HG03432 (cell line): ENCODE measurements around the gene TSHZ2.
"Not testable (repeated sequence)": the region's sequence is repeated elsewhere in the genome, so short reads cannot be mapped to it uniquely, and the experiment has no call there.

Experiments
- ATAC-seq: cut with Tn5 transposase; IDR thresholded peaks from one replicate; pipeline ENCODE4 v1.9.1; 2021; ENCODE audit warnings: mild to moderate bottlenecking, moderate library complexity; ENCODE audit not compliant: unreplicated experiment

The TSHZ2 gene

DNA sequence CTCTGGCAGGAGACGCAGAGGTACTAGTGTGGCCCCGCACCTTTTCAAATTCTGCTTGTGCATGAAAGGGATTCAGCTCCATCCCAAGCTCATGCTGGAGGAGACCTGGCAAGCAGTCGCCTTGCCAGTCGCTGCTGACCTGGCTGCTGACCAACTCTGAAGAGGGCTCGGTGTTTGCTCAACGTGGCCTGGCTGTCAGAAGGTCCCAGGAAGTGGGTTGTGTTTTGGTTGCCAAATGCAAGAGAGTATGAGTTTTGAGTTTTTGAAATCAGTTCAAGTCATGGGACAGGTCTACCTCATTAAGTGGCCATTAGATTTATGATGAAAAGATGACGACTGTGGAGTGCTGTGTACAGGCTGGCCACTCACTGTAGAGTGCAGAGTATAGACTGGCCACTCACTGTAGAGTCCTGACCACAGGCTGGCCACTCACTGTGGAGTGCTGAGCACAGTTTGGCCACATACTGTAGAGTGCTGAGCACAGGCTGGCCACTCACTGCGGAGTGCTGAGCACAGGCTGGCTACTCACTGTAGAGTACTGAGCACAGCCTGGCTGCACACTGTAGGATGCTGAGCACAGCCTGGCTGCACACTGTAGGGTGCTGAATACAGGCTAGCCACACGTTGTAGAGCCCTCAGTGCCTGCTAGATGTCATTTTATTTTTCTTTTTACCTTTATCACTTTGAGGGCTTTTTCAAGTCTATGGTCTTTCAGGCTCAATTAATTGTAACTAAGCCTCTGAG, 427.6 kb downstream of the TSHZ2 start:
- no peak for ATAC-seq

DNA sequence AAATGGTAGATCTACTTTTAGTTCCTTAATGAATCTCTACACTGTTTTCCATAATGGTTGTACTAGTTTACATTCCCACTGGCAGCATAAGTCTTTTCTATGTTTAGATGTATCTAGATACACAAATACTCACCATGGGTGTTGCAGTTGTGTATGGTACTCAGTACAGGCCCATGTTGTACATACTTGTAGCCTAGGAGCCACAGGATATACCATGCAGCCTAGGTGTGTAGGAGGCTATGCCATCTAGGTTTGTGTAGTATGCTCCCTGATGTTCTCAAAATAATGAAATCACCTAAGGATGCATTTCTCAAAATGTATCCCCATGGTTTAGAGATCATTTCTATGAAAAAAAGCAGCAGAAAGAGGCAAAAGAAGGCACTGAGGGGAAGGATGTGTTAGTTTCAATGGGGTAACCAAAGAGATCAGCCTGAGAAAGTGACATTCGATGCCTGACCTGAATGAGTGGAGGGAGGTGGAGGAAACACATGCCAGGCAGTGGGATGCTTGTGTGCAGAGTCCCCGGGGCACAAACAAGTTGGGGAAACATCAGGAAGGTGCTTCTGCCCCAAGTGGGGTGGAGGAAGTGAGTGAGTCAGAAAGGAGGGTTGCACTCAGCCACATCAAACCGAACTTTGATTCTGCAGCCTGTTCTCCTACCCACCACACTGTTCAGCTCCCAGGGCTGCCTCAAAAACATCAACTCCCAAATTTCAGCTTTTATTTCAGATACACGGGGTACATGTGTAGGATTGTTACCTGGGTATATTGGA, 430.3 kb downstream of the TSHZ2 start:
- no peak for ATAC-seq

DNA sequence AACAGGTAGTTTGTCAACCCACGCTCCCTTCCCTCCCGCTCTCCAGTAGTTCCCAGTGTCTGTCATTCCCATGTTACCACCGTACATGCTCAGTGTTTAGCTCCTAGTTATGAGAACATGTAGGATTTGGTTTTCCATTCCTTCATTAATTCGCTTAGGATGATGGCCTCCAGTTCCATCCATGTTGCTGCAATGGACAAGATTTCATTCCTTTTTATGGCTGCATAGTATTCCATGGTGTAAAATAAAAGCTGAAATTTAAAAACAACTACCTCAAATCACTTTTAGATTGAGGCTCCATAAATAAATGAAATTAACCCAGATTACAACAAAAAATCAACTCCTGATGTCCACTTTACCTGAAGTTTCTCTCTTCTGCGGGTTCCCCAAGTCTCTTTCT, 430.9 kb downstream of the TSHZ2 start:
- ATAC-seq, result no peak

DNA sequence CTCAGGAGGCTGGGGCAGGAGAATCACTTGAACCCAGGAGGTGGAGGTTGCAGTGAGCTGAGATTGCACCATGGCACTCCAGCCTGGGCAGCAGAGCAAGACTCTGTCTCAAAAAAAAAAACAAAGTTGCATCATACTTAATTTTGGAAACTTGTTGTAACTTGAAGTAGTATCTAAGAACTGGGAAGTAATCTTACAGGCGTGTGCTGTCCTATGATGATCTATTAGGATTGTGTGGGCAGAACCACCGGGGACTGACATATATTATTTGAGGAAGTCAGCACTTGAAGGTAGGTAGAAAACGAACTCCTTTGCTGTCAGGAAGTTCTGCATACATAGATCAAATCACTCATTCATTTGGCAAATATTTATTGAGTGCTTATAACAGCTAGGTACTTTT, 433.0 kb downstream of the TSHZ2 start:
- no peak for ATAC-seq

DNA sequence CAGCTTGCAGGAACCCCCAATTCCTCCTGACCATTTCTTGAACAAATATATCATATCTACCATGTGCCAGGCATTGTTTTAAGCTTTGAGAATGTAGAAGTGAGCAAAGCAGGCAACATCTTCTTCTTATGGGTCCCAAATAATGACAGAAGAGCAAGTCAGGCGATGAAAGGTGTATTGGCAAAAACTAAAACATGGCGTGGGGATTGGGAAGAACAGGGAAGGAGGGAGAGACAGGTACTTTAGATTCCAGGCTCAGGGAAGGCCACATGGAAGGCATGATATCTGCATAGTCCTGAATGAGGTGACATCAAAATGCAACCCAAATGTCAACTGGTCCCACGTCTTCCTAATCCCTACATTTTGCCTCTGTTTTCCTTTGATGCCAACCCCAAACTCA, 434.4 kb downstream of the TSHZ2 start:
- no peak for ATAC-seq

DNA sequence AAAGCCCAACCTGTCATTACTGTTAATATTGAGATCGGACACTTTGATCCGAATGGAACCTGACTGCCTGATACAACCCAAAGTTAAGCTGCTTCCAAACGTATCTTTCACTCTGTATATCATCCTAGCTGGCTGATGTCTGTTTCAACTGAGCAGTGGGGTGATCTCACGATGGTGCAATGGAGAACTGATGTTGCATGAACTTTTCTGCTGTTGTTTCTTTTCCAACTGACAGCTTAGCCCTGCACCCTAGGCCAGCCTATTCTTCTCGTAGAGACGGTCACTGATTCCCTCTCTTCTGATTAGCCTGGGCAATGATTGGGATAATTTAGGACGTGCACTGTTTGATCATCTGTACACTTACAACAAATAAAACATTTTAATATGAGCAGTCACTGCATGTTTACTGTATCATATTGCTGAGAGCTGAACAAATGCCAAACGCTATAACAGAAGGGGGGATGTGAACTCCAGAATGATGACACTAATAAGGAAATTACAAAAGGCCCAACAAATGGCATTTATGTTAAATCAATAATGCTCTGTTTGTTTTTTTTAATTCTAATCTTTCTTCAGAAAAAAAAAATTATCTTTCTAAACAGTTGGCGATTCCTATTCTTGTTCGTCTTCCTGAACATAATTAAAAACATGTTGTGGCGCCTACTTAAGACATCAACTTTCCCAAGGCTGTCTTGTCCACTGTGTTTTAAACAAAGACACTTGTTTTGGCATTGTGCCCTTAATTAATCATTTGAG, 436.7 kb downstream of the TSHZ2 start:
- ATAC-seq, result no peak

DNA sequence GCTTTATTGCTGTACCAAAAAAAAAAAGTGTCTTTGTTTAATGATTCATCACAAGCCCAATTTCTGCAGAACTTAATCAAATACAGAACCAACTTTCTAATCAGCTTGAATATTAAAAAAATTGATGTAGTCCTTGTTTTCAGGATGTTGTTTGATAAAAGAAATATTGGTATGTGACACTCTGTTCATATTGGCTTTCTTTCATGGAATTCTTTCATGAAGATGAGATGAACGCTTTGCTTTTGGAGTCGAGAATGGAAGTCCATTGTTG, 437.2 kb downstream of the TSHZ2 start:
- ATAC-seq, result no peak

DNA sequence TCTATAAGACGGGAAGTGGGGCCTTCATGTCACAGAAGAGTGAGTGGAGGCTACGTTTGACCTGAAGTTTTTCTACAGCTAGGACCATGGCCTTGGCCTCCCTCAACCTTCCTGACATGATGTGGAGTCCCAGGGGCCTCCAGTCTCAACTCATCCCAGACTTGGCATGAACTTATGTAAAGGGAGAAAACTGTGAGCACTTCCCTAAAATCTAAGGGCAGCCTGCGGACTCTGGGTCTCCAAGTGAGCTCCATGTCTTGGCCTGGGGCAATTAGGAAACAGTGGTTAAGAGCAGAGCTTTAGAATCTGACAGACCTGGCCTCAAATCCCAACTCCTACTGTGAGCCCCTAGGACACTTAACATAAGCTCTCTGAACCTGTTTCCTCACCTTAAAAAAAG, 439.0 kb downstream of the TSHZ2 start:
- no peak for ATAC-seq

DNA sequence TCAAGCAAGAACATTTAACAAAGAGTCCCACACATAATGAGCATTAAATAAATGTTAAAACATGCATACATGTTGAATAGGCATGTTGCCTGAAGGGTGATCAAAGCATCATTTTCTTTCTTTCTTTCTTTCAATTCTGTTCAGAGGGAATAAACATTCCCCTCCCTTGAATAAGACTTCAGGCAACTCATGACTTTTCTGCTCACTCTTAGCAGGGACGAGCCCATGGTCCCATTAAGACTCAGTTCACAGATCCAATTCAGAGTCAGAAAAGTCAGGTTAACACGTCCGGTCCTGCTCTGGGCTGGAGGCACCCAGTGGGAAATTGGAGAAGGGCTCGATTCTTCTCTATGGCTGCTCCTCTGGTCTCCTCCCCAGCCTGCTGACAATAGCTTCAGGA, 439.7 kb downstream of the TSHZ2 start:
- ATAC-seq, result no peak

DNA sequence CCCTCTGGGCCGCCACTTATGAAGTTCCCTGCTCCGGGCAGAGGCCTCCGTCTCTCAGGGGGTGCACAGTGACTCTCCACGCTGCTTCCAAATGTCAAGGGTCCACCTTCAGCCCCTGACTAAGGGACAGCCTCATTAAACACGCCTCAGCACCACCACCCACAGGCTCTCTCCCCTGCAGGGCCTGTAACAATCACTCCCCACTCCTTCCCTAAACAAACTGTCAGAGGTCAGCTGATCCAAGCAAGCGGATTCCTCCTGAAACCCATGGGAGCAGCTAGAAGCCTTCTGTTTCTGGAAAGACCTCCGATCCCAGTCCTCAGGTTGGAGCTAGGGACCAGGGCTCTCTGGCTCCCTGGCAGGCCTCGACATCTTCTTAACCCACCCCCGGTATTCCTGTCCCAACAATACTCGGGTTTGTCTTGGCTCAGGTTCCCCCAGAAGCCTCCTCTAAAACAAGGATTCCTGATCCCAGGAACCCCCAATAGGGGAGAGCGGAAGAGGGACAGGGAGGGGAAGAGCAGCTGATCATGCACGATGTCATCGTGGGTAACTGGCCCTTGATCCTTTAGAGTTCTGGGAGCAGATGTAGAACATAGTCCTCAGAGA, 440.5 kb downstream of the TSHZ2 start:
- no peak for ATAC-seq

DNA sequence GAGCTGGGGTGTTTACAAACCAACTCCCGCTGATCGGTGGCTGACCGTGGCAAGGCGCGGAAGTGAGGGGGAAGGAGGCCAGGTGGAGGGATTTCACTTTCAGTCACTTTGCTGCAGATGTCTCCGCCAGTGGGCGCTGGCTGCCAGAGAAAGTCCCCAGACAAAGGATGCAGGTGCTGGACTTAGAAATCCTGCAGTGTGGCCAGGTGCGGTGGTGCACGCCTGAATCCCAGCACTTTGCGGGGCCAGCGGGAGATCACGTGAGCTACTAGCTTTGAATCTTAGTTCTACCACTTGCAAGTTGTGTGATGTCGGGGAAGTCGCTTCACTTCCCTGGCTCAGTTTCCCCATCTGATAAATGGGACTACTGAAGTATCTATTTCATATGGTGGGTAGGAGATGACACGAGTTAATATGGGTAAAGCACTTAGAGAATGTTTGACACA, 441.1 kb downstream of the TSHZ2 start:
- ATAC-seq, result peak; percentile 96

DNA sequence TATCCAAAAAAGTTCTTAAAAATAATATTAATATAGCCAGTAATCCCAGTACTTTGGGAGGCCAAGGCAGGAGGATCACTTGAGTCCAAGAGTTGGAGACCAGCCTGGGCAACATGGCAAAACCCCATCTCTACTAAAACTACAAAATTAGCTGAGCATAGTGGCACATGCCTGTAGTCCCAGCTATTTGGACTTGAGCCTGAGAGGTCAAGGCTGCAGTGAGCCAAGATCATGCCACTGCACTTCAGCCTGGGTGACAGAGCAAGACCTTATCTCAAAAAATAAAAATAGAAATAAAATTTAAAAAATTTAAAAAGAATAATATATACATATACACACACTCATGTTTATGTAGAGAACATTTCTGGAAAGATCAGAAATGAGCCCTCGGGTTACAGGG, 441.7 kb downstream of the TSHZ2 start:
- ATAC-seq, result not testable (repeated sequence)

DNA sequence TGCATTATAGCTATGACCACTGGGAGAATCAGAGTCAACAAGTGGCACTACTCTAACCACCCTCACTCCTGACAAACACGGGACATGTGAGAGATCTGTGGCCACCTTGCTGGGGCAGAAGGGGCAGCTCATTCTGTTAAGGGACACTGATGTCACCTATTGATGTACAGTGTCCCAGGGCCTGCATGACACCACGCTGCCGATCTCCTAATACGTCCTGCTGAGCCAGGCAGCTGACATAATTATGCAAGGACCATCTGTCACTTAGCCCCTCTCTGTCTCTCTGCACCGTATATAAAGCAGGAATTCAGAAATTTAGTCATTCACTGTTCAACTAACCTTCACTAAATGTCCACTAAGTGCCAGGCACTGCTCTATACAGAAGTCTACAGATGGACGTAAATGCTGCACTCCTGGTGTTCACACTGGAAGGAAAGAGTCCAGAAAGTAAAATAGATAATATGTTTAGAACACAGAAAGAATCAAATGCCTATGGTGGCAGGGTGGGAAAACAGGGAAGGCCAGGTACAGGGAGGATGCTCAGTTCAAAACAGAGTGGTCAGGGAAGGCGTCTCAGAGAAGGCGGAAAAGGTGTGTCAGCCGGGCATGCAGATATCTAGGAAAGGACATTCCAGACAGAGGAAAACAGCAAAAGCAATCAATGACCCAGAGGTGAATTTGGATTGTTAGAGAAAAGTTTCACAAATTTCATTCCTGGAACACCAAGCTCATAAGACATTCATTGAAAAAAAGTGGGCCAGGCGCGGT, 447.7 kb downstream of the TSHZ2 start:
- no peak for ATAC-seq

DNA sequence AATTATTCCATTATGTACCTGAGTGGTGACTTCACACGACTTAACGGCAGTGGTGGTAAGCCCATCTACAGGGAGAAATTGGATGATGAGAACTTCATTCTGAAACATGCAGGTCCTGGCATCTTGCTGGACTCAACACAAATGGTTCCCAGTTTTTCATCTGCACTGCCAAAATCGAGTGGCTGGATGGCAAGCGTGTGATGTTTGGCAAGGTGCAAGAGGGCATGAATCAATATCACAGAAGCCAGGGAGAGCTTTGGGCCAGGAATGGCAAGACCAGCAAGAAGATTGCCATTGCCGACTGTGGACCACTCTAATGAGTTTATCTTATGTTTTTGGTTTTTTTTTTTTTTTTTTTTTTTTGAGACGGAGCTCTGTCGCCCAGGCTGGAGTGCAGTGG, 449.2 kb downstream of the TSHZ2 start:
- no peak for ATAC-seq

DNA sequence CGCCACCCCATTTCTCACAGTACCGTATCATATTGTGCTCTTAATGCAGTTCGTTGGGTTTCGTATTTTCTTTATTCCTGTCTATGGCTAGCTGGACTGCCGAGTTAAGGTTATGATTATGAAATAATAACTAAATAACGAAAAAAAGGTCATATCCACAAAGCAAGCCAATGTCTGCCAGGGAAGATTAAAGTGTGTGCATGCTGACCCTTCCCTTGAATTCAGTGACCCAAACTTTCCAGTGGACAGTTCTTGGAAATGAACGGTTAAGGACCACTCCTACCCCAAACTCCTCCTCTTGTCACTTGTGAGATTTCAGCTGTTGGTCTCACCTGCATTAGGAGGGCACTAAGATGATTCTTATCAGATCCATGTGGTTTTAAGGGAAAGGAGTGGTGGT, 449.9 kb downstream of the TSHZ2 start:
- no peak for ATAC-seq

DNA sequence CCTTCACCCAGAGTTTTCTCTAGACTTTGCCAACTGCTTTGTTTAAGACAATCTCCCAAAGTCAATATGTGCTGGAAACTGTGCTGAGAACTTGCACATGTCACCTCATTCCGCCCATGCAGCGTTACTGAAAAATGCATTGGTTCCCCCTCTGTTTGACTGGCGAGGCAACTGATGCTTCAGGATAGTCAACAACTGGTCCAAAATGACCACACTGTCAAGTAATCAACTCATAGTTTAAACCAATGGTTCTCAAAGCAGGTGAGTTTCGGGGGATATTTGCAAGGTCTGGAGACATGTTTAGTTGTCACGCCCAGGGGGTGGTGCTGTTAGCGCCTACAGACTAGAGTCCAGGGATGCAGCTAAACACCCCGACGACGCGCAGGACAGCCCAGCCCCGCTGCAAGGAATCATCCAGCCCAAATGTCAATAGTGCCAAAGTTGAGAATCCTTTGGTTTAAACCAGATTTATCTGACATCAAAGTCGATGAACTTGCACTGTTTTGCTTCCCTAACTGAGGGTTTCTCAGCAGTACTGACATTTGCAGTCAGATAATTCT, 451.5 kb downstream of the TSHZ2 start:
- ATAC-seq, result no peak

DNA sequence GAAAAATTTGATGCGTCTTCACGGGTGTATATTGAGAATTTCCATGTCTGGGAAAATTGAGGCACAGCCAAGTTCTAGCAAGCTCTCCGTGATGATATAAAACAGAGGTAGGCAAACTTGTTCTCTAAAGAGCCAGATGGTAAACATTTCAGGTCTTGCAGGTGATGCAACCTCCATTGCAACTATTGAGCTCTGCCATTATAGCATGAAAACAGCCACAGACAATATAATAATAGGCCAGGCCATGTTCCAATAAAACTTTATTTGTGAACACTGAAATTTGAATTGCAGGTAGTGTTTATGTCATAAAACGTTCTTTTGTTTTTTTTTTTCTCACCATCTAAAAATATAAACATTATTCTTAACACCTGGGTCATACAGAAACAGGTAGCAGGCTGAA, 453.3 kb downstream of the TSHZ2 start:
- ATAC-seq, result no peak

DNA sequence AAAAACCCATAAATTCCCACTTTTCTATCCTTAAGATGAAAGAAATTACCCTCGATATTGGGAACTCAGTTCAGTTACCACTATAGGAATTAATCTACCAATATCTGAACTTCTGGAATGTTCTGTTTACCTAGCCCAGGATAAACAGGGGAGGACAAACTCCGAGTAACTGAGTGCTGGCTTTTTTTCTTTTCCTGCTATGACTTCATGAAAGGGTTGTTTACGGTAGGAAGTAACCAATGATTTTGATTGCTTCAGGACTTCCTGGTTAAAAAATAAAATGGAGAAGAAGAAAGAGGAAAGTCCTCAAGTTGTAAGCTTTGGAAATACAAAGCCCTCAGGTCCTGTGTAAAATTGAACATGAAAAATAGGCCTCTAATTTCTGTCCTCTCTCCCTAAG, 453.8 kb downstream of the TSHZ2 start:
- no peak for ATAC-seq

DNA sequence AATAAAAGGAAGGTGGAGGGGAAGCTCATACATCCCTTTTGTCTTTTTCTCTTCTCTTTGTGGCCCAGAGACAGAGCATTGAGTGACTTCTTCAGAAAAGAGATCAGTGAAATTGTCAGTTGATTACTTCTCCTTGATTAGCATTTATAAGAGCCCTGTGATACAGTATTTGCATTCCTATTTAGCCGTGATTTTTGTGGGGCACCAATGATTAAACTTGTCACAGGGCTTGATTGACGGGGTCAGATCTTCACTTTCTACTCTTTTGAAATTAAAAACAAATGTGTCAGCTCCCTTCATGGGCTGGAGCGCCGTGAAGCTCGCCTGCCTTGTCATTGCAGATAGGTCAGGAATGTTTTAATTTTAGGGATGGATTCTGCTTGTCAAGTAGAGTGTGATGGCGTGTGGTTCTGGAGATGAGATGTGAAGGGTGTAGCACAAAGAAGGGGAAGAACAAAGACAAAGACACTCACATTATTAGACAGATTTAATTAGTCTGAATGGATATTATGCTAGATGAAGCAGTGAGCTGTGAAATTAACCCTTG, 454.7 kb downstream of the TSHZ2 start:
- no peak for ATAC-seq

DNA sequence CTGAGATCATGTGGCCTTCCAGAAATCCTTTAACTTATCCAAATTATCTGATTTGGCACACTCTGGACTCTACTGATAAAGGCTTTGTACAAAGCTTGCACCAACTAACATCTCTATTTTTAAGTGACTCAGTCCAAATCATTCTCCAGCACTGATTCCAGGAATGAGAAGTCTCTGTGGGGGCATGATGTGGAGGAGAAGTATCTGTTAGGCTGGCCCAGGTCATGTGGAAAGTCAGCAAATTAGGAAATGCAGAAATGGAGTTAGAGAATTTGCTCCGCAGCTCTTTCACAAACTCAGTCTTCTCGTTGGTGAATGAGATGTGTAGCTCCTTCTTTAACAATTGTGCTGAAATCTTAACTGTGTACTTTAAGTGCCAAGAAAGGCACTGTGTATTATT, 455.8 kb downstream of the TSHZ2 start:
- ATAC-seq, result no peak
